Central memory CD4-positive, alpha-beta T cell (primary cell): Measurements from ENCODE around the gene MST1.

Experiments
- DNase-seq: peaks from one replicate; pipeline ENCODE4 v3.0.0; 2022
- total RNA-seq, 3 experiments: gene quantifications; one replicate each; lab custom pipeline; 2026; lab: John Stamatoyannopoulos, UW

Gene MST1
- 1.2 to 3.7 (median 2.8) reads per million in 3 experiments for total RNA-seq

DNA sequence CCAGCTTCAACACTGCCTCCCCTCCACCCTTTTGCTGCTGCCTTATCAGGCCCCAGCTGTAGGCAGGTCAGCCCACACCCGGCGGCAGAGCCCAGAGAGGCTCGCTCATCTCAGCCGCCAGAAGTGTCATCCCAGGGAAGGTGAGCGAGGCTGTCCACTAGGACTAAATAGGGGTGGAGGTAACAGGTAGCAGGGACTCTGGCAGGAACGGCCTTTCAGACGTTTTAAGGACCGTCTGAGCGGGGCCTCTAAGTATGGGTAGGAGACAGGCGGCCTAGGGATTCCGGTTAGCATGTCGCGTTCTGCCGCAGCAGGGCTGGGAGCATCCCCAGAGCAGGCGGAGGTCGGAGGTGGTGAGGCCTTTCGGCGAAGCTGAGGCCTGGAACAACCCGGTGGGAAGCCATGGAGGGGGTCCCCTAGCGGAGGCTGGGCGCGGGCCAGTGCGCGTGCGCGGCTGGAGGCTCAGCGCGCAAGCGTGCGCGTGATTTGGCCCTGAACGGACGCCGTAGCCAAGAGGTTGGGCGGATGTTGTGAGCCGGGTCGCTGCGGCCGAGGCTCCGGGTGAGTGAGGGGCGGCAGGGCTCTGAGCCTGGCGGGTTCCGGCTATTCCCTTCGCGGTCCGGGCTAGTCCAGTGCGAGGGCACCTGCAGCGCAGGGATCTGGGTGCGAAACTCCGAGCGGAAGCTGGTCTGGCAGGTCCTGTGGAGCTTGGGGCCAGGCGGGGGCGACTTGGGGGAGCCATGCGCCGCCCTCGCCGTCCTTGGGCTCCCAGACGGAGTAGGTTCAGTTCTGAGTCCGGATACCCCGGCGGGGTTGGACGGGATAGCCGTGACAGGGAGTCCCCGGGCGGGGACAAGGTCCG is at the start of gene MST1, which contains the start of gene RNF123:
Gene MST1, minus strand, starts transcription at position 429 of the 862 bp plus-strand sequence. CDS start 783 bp downstream, outside the sequence.
Gene RNF123, plus strand, starts transcription at position 512 of the 862 bp plus-strand sequence. CDS start 1,609 bp downstream, outside the sequence.
- DNase-seq: peak; percentile 92

DNA sequence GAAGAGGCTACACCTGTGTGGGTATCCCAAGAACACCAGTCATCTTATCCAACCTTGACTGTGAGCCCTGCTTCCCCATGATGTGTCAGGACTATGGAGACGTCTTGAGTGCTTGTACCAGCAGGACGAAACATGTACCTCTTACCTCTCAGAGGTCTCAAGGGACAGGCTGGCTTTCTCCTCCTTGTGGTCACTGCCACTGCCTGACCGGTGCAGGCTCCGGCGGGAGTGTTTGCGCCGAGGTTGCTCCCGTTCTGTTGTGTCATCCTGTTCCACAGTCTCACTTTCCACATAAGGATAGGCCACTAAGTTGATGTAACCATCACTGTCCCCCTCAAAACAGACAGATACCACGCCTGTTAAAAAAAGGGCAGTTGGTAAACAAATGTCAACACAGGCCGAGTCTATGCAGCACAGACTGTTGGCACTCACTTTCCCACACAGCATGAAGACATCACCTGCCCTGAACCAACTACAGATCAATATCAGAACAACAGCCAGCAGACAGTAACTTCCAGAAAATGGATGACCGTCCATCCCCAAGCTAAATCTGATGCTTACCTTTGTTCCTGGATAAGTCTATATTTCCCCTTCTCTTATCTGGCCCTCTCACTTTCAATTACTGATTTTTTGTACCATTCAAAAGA is 48.9 kb upstream of the MST1 start:
- no peak for DNase-seq

GRCh38 chr3:49734752-49735151 is 45.5 kb upstream of the MST1 start:
- no peak for DNase-seq

DNA sequence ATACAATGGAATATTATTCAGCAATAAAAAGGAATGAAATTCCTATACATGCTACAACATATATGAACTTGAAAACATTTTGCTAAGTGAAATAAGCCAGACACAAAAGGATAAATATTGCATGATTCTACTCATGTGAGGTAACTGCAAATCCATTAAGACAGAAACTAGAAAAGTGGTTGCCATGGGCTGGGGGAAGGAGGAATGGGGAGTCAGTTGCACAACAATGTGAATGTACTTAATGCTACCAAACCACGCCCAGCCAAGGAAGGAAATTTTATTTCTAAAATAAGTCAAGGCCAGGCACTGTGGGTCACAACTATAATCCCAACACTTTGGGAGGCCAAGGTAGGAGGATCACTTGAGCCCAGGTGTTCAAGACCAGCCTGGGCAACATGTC is 44.3 kb upstream of the MST1 start:
- no peak for DNase-seq

GRCh38 chr3:49732597-49732996 is 43.3 kb upstream of the MST1 start:
- DNase-seq: no peak

DNA sequence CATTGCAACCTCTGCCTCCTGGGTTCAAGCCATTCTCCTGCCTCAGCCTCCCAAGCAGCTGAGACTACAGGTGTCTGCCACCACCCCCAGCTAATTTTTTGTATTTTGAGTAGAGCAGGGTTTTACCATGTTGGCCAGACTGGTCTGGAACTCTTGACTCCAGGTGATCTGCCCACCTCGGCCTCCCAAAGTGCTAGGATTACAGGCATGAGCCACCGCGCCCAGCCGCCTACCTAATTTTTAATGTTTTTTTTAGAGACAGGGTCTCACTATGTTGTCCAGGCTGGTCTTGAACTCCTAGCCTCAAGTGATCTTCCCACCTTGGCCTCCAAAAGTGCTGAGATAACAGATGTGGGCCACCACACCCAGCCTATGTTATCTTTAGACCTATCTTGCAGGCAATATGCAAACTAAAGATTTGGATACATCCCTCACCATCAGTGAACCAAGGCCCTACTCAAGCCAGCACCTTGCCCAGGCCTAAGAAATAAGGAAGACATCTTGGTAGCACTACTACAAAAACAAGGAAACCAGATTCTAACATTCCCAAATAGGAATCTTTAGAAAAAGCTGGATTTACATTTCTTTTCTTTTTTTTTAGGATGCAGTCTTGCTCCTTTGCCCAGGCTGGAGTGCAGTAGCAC is 40.8 kb upstream of the MST1 start:
- DNase-seq: no peak

- DNase-seq: no peak
Measured at GRCh38 chr3:49727924-49728361, 38.7 kb upstream of the MST1 start.

GRCh38 chr3:49727154-49727923 is 38.1 kb upstream of the MST1 start:
- DNase-seq: no peak

DNA sequence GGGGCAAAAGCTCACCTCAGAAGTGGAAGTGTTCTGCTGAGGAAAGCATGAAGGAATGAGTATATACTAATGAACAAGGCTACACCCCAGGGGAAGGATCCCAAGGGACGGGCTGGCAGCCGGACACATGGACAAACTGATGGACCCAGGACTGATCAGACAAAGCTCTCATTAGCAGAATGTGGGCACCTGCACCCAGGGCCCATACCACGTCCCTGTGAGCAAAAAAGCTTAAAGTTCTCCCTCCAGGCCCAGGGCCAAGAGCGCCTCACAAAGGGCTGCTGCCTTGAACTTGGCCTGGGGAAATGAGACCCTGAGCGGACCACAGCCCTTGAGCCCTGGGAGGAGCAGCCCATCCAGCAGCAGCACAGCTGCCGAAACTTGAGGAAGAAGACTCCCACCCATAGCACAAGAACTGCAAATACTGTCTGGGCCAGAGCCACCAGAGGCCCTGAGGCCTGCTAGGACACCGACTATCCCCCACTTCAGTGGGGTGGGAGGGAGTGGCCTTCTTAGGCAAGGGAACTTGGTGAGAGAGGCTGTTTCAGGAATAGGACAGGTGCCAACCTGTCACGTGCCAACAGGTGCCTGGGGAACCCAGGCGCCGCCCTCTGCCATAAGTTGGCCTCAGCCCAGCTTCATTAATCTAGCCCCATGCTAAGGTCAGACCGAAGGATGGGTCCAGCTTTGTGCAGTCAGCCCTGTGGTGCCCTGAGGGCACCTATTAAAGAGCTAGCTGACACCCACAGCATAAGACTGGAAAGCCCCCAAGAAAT is 36.8 kb upstream of the MST1 start:
- no peak for DNase-seq

DNA sequence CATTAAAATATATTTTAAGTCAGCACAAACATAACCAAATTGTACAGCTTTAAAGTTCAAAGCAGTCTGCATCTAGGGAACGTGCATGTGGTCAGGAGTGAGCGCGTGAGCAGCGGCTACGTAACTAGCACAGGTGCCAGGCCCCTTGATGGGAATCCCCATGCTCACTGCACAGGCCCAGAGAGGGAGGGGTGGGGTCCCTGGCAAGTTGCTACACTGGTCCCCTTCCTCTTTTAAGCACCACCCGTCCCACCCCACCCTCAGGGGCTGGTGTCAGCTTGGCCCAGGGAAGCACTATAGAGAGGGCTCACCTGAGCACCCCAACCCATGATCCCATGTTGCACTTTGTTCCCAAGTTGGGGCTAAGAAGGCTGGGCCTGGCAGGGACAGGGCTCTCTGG is 35.3 kb upstream of the MST1 start:
- DNase-seq: peak; percentile 60

DNA sequence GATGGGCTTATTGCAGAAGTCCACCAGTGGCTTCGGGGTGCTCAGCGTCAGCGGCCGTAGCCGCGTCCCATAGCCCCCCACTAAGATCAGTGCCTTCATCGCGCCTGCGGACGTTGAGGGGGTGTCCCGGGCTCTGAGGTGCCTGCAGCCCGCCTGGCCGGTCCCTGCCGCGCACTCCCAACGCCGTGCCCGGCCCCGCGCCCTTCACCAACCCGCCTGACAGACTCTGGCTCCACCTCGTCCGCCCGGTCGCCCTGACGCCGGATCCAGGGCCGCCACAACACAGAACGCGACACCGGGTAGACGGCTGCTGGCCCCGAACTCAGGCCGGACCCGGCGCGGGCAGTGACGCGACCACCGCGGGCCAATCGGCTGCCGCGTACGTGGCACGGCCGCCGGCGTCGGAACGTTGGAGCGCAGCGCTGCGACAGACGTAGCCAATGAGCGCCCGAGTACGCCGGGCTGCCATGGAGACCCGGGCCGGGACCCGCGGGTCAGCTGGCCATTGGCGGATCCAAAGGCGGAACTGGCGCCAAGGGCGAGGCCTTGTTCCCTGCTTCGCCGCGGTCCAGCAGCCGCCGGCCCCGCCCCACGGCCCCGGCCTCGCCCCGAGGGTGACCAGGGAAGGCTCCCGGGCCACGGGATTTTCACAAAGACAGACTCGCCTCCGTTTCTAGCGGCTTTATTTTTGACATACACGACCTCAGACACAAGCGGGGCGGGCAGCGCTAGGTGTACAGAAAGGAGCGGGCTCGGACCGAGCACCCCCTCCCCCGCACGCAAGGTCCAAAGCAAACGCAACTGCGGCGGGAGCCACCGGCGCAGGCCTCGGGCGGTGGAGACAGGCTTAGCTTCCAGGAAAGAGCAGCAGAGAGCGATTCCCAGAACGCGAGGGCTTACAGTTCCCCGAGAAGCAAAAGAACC is 34.6 kb upstream of the MST1 start, which contains the start of gene GMPPB:
Gene GMPPB, minus strand, starts transcription at position 324 of the 924 bp plus-strand sequence. Its CDS starts 225 bp downstream, at position 99.
- DNase-seq: peak; percentile 93

DNA sequence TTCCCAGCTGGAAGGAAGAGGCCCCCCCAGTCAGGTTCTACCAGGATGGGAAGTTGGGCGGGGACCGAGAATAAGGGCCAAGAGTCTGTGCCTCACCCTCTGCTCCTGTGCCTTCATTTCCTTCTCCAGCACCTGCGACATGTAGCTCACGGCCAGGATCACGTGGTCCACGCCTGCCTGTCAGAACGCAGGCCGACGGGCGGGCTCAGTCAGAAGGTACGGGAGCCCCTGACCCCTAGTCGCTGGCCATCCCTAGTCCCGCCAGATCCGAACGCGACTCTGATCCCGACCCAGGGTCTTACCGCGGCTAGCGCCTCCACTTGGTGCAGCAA is 34.0 kb upstream of the MST1 start:
- DNase-seq: peak; percentile 63

GRCh38 chr3:49722896-49723295 is 33.6 kb upstream of the MST1 start:
- no peak for DNase-seq

DNA sequence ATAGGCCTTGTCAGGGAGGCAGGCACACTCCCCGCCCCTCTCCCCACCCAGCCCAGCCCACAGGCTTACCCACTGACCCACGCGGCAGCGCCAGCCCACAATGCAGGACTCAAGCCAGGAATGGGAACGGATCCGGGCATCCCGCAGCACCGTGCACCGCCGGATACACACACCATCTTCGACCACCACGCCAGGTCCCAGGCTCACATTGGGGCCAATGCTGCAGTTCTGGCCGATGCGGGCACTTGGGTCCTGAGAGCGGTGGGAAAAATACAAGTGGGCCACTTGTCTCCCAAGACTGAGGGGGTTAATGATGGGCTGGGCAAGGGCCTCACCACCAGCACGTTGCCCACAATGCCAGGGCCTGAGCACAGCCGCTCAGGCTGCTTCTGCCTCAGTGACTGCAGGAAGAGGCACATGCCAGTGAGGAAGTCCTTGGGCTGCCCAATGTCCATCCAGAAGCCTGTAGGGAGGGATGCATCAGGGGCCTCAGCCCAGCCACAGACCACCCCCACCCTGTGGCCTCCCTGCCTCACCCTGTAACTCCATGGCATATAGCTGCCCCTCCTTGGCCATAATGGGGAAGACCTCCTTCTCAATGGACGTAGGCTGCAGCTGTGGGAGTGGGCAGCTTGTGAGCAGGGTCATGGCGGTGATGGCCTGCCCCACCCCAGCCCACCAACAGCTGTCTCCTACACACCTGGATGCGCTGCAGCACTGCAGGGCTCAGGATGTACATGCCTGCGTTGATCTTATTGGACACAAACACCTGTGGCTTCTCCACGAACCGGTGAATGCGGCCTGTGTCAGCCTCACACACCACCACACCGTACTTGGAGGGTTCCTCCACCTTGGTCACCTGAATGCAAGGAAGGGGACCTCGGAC is 32.9 kb upstream of the MST1 start:
- DNase-seq: no peak

GRCh38 chr3:49721596-49721895 is 32.3 kb upstream of the MST1 start:
- no peak for DNase-seq

DNA sequence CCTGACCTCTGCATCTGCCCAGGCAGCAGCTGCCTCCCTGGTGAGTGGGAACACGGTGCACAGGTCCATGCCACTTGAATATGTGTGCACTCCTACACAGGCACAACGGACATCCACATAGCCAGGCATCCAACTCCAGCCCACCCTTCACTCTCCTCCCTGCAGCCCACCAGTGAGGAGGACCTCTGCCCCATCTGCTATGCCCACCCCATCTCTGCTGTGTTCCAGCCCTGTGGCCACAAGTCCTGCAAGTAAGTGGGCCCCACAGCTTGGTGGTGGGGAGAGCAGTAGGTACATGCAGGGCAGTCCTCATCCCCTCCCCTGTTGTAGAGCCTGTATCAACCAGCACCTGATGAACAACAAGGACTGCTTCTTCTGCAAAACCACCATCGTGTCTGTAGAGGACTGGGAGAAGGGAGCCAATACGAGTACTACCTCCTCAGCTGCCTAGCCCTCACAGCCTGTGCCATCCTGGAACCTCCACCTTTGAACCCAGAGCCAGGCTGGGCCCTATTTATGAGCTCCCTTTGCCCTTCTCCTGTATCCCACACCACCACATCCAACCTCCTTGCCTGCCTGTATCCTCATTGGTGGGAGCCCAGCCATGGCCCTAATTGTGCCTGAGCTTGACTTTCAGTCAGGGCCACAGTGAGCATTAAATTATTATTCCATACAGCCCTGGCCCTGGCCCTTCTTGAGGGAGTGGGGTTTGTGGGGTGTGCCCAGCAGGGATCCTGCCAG is 31.8 kb upstream of the MST1 start:
- no peak for DNase-seq

GRCh38 chr3:49719214-49719884 is 30.1 kb upstream of the MST1 start, which contains the start of gene AMIGO3:
TSS of gene AMIGO3 (minus strand) at chr3:49719684. CDS start at chr3:49719465, 219 bp downstream.
- DNase-seq: peak; percentile 86

GRCh38 chr3:49718858-49719213 is 29.6 kb upstream of the MST1 start:
- no peak for DNase-seq
